Stomach (tissue), 4 donors: Measurements from ENCODE around the gene ANXA2R.
A peak's percentile ranks its signal among the peaks of the same experiment; 100 is the strongest.

Experiments
- POLR2AphosphoS5 ChIP-seq, 3 donors: sonication (generic); formaldehyde crosslinking; IDR thresholded peaks; one replicate each; pipeline ENCODE4 v1.6.1; 2016; ENCODE audit warnings: antibody characterized with exemption in 3 of 3
- TF ChIP-seq, protein P1 (sequence below), 7 experiments: fragments of 450-650 bp in 4 of 7; fragments of 200-600 bp in 3 of 7; sonication (generic) in 3 of 7; IDR thresholded peaks; one replicate each; pipeline ENCODE4 v1.5.1; 2016 to 2019; ENCODE audit warnings: antibody characterized with exemption in 7 of 7, control low read depth in 2 of 7, mild to moderate bottlenecking in 1 of 7

DNA sequence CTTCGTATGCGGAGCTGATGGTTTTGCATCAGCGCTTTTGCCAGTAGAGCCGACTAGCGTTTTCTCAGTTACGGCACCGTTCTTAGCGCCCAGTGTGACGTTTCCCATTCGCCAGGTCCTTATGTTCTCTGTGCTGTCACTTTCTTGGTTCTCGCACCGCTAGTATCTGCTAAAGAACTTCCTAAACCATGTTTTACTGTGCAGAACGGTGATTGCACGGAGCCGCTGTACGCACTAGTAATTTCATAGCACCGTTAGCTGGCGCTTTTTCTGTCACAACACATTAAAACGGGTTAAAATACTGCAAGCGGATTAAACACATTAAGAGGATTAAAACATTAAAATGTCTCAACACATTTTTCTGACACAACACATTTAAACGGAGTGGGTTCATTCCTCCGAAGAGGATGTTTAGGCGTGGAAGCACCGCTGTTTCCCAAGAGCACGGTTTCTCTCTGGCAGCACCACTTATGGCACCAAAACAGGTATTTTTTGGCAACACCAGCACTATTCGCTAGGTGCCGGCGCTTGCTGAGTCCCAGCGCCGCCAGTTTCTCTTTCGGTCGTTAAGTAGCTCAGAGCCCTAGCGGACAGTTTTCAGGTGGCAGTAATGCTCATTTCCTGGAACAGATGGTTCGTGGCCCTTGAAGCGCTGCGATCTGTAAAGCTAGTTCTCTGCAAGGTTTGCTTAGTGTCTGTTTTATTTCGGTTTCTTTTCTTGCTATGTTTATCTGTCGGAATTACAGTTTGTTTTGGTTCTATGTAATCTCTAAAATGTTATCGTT, 20.3 kb downstream of the ANXA2R start:
- peak in 2 of 3 donors; percentile 45 to 64 for TF ChIP-seq POLR2AphosphoS5 (IDR thresholded peaks at IDR 0.05)
- TF ChIP-seq, protein P1, sequence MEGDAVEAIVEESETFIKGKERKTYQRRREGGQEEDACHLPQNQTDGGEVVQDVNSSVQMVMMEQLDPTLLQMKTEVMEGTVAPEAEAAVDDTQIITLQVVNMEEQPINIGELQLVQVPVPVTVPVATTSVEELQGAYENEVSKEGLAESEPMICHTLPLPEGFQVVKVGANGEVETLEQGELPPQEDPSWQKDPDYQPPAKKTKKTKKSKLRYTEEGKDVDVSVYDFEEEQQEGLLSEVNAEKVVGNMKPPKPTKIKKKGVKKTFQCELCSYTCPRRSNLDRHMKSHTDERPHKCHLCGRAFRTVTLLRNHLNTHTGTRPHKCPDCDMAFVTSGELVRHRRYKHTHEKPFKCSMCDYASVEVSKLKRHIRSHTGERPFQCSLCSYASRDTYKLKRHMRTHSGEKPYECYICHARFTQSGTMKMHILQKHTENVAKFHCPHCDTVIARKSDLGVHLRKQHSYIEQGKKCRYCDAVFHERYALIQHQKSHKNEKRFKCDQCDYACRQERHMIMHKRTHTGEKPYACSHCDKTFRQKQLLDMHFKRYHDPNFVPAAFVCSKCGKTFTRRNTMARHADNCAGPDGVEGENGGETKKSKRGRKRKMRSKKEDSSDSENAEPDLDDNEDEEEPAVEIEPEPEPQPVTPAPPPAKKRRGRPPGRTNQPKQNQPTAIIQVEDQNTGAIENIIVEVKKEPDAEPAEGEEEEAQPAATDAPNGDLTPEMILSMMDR (IDR thresholded peaks at IDR 0.05) = peak in 3 of 7 experiments; percentile 31 to 55 (median 41)
